ENCODE results near the gene GATD1. TPM values are rescaled to one million over a fixed set of nuclear protein-coding genes. Genes with fewer than 3 reads are reported as not detected.
A peak's percentile ranks its signal among the peaks of the same experiment; 100 is the strongest.

GATD1 gene
- total and polyA plus RNA-seq, 2 experiments from 2014 or later, result 39.3 to 51.0 TPM

- Histone ChIP-seq H3K4me2 (no peak overlapping the region), H3K36me3 (ENCODE audit: insufficient read depth) (no peaks in the 10 kb centered on the region), H3K9me2 (ENCODE audit: insufficient read depth) (no peaks in the 10 kb centered on the region), H3F3A (replicated peaks; ENCODE audit: low read depth) (peaks cover 24% of the 10 kb centered on the region), H3K27me3 (ENCODE audit: insufficient read depth) (no peaks in the 10 kb centered on the region), H3K27ac (ENCODE audit: low read depth) (peak overlapping the region; percentile 50; the same call in 1 of the 2 replicates), H2AFZ (no peak overlapping the region), H4K20me1 (replicated peaks; ENCODE audit: insufficient read depth) (peaks cover 3% of the 10 kb centered on the region; the same call in 1 of the 2 replicates), H3K79me2 (replicated peaks; ENCODE audit: insufficient read depth) (no peaks in the 10 kb centered on the region; the same call in 1 of the 2 replicates), H3K4me1 (ENCODE audit: insufficient read depth) (peaks cover 17% of the 10 kb centered on the region; the same call in 1 of the 2 replicates), H3K4me3 (no peak overlapping the region)
- no peak for ATAC-seq
- TF ChIP-seq NANOG (IDR thresholded peaks at IDR 0.05; ENCODE audit: borderline replicate concordance) (no peak), JUNB (IDR thresholded peaks at IDR 0.05; ENCODE audit: unreplicated experiment) (no peak), ZNF462 (CRISPR knock-in tag; IDR thresholded peaks at IDR 0.05) (no peak), ETS1 (IDR thresholded peaks at IDR 0.05) (no peak), REST (IDR thresholded peaks at IDR 0.05; ENCODE audit: unreplicated experiment) (no peak), CREB1 (CRISPR knock-in tag; IDR thresholded peaks at IDR 0.05; ENCODE audit: low read depth) (no peak), ZNF114 (CRISPR knock-in tag; IDR thresholded peaks at IDR 0.05) (no peak), CTCF (conservative IDR thresholded peaks at IDR 0.05; ENCODE audit: low read depth in 2 of 2) (no peak), EZH2 (IDR thresholded peaks at IDR 0.05; ENCODE audit: low read depth, unreplicated experiment) (no peak), POLR2AphosphoS5 (IDR thresholded peaks at IDR 0.05; ENCODE audit: low read depth) (no peak), ZNF331 (CRISPR knock-in tag; IDR thresholded peaks at IDR 0.05; ENCODE audit: low read depth) (no peak), EZH2phosphoT487 (IDR thresholded peaks at IDR 0.05; ENCODE audit: unreplicated experiment) (no peak), STAT1 (IDR thresholded peaks at IDR 0.05; ENCODE audit: unreplicated experiment) (no peak)
- no peaks in the 10 kb centered on the region for H3K9me3 Mint-ChIP-seq
- H3K4me3 Mint-ChIP-seq, result no peak overlapping the region
- no peak for DNase-seq (ENCODE audit: low spot score)
- H3K36me3 Mint-ChIP-seq (ENCODE audit: low read depth), result peaks cover 6% of the 10 kb centered on the region; the same call in 1 of the 3 replicates
- peaks cover 26% of the 10 kb centered on the region for H3K4me1 Mint-ChIP-seq
- H3K27me3 Mint-ChIP-seq (ENCODE audit: insufficient read depth, low read depth, poor library complexity), result peaks cover 10% of the 10 kb centered on the region
- H3K27ac Mint-ChIP-seq, result no peak overlapping the region
Measured at GRCh38 chr11:794766-795633, 17.7 kb upstream of the GATD1 start.

Data from GM23338 (cell line).